Right kidney (tissue), 9 donors: Measurements from ENCODE around the gene SPTB.
"Not testable (repeated sequence)": the region's sequence is repeated elsewhere in the genome, so short reads cannot be mapped to it uniquely, and the experiment has no call there.

Source experiments
- DNase-seq: peaks from one replicate; pipeline ENCODE4 v3.0.0-alpha.2; 2016
- long read RNA-seq, 8 donors: transcript quantifications; one replicate each; lab custom pipeline, GENCODE V29; 2026

SPTB gene
- long read RNA-seq, donor 1, partial matches to known transcripts = 11 of 11 reads
- long read RNA-seq, donor 1, other reads (novel, unspliced or antisense) = 0 of 11 reads
- long read RNA-seq, donor 2 = 0 reads
- long read RNA-seq, donor 3 = 0 reads
- long read RNA-seq, donor 4 = 0 reads
- long read RNA-seq, donor 5, full-length matches to known transcripts = 1 of 12 reads
- long read RNA-seq, donor 5, partial matches to known transcripts = 11 of 12 reads
- long read RNA-seq, donor 5, other reads (novel, unspliced or antisense) = 0 of 12 reads
- long read RNA-seq, donor 6, full-length matches to known transcripts = 1 of 1 reads
- long read RNA-seq, donor 6, partial matches to known transcripts = 0 of 1 reads
- long read RNA-seq, donor 6, other reads (novel, unspliced or antisense) = 0 of 1 reads
- long read RNA-seq, donor 7 = 0 reads
- long read RNA-seq, donor 8 = 0 reads

GRCh38 chr14:64879635-64880220 lies at the start of gene SPTB:
Gene SPTB, minus strand, starts transcription at chr14:64879907. Its CDS starts 56,813 bp downstream, at chr14:64823094.
- peak; percentile 66 for DNase-seq

GRCh38 chr14:64929014-64929359 lies 49.3 kb upstream of the SPTB start:
- no peak for DNase-seq

- DNase-seq = no peak
Measured at GRCh38 chr14:64928239-64929013, 48.7 kb upstream of the SPTB start.

GRCh38 chr14:64927031-64927430 lies 47.3 kb upstream of the SPTB start:
- no peak for DNase-seq

GRCh38 chr14:64926398-64926995 lies 46.8 kb upstream of the SPTB start:
- no peak for DNase-seq

GRCh38 chr14:64923015-64923414 lies 43.3 kb upstream of the SPTB start:
- DNase-seq = no peak

GRCh38 chr14:64920465-64920864 lies 40.8 kb upstream of the SPTB start:
- DNase-seq = no peak

- DNase-seq = no peak
Measured at GRCh38 chr14:64919618-64920017, 39.9 kb upstream of the SPTB start.

- DNase-seq = no peak
Measured at GRCh38 chr14:64919215-64919614, 39.5 kb upstream of the SPTB start.

- DNase-seq = no peak
Measured at GRCh38 chr14:64918216-64918615, 38.5 kb upstream of the SPTB start.

GRCh38 chr14:64915797-64916196 lies 36.1 kb upstream of the SPTB start:
- no peak for DNase-seq

- DNase-seq = no peak
Measured at GRCh38 chr14:64915029-64915424, 35.3 kb upstream of the SPTB start.

- peak; percentile 93 for DNase-seq
Measured at GRCh38 chr14:64914237-64915028, 34.7 kb upstream of the SPTB start, which contains the start of gene CHURC1. Gene CHURC1, plus strand, starts transcription at chr14:64914455. Its CDS starts 41 bp downstream, at chr14:64914496.

GRCh38 chr14:64913477-64913876 lies 33.8 kb upstream of the SPTB start:
- not testable (repeated sequence) for DNase-seq

- no peak for DNase-seq
Measured at GRCh38 chr14:64912261-64912660, 32.6 kb upstream of the SPTB start.

- DNase-seq = no peak
Measured at GRCh38 chr14:64910847-64911495, 31.3 kb upstream of the SPTB start.

GRCh38 chr14:64906022-64906421 lies 26.3 kb upstream of the SPTB start:
- no peak for DNase-seq

GRCh38 chr14:64899958-64900357 lies 20.3 kb upstream of the SPTB start:
- no peak for DNase-seq

GRCh38 chr14:64891839-64892375 lies 12.2 kb upstream of the SPTB start:
- peak; percentile 8 for DNase-seq

GRCh38 chr14:64891173-64891838 lies 11.6 kb upstream of the SPTB start:
- no peak for DNase-seq
